ENCODE measurements around the gene GLRX. TPM values are rescaled to one million over a fixed set of nuclear protein-coding genes. Genes with fewer than 3 reads are reported as not detected.

The GLRX gene
- total RNA-seq, 4 donors from 2014 or later, result 1,042 to 2,721 (median 1,859) TPM

GRCh38 chr5:95848701-95849100 lies 26.2 kb upstream of the GLRX start:
- ATAC-seq (no peak), DNase-seq (no peak)
- H3K27me3 ChIP-seq, result no peaks in the 10 kb centered on the region
- peaks cover 3 to 10% of the 10 kb centered on the region in 2 donors for H3K4me1 ChIP-seq
- no peaks in the 10 kb centered on the region for H3K9me3 ChIP-seq
- peaks cover 0 to 4% of the 10 kb centered on the region in 2 donors for H3K36me3 ChIP-seq
- TF ChIP-seq CTCF (IDR thresholded peaks at IDR 0.05 in 4 of 5, conservative IDR thresholded peaks at IDR 0.05 in 1 of 5) (no peak), POLR2A (IDR thresholded peaks at IDR 0.05) (no peak)
- H3K27ac ChIP-seq, result no peak overlapping the region
- H3K4me3 ChIP-seq, result no peak overlapping the region
- in situ Hi-C loops (cut with MboI; ENCODE audit: low sequenced_read_pairs in 4 of 4), result loop anchor here (5.0 to 25.0 kb wide), 7 partner anchors 66 to 864 kb away; no protein-coding TSS in a partner anchor
- intact Hi-C loops (cut with DNase I; ENCODE audit: low total_unique reads), result loop anchor here (10.0 kb wide), 1 partner anchor 294 kb away; the partner anchor contains the start of genes ARSK and SKIC3

GRCh38 chr5:95847261-95847592 lies 24.7 kb upstream of the GLRX start:
- no peak overlapping the region for H3K27ac ChIP-seq
- H3K27me3 ChIP-seq, result no peaks in the 10 kb centered on the region
- H3K4me1 ChIP-seq, result peaks cover 17 to 25% of the 10 kb centered on the region in 2 donors
- no peak overlapping the region for H3K4me3 ChIP-seq
- no peaks in the 10 kb centered on the region for H3K36me3 ChIP-seq
- no peaks in the 10 kb centered on the region for H3K9me3 ChIP-seq
- ATAC-seq (no peak), DNase-seq (no peak)
- TF ChIP-seq CTCF (IDR thresholded peaks at IDR 0.05 in 4 of 5, conservative IDR thresholded peaks at IDR 0.05 in 1 of 5) (no peak), POLR2A (IDR thresholded peaks at IDR 0.05) (no peak)
- intact Hi-C loops (cut with DNase I; ENCODE audit: low total_unique reads), result loop anchor here (1.0 to 10.0 kb wide), 4 partner anchors 66 to 292 kb away; partner anchors contain the start of genes ARSK and SKIC3
- in situ Hi-C loops (cut with MboI; ENCODE audit: low sequenced_read_pairs in 4 of 4), result loop anchor here (5.0 to 25.0 kb wide), 7 partner anchors 65 to 865 kb away; no protein-coding TSS in a partner anchor

GRCh38 chr5:95846554-95847260 lies 24.2 kb upstream of the GLRX start:
- Histone ChIP-seq H3K4me3 (peak overlapping the region in 3 of 4 donors; percentile 8 to 59 (median 52)), H3K36me3 (no peaks in the 10 kb centered on the region), H3K4me1 (peaks cover 19 to 30% of the 10 kb centered on the region in 2 donors), H3K9me3 (no peaks in the 10 kb centered on the region), H3K27ac (peak overlapping the region; percentile 84 to 92 (median 88)), H3K27me3 (no peaks in the 10 kb centered on the region)
- TF ChIP-seq POLR2A (IDR thresholded peaks at IDR 0.05) (no peak), CTCF (IDR thresholded peaks at IDR 0.05 in 4 of 5, conservative IDR thresholded peaks at IDR 0.05 in 1 of 5) (peak; percentile 92 to 97 (median 94))
- DNase-seq, result peak in 1 of 2 donors; percentile 68
- intact Hi-C loops (cut with DNase I; ENCODE audit: low total_unique reads), result loop anchor here (1.0 to 10.0 kb wide), 4 partner anchors 65 to 292 kb away; partner anchors contain the start of genes ARSK and SKIC3
- in situ Hi-C loops (cut with MboI; ENCODE audit: low sequenced_read_pairs in 4 of 4), result loop anchor here (5.0 to 25.0 kb wide), 7 partner anchors 64 to 866 kb away; no protein-coding TSS in a partner anchor
- peak; percentile 43 to 56 for ATAC-seq

- peaks cover 28 to 39% of the 10 kb centered on the region in 2 donors for H3K4me1 ChIP-seq
- peak overlapping the region; percentile 84 to 92 (median 88) for H3K27ac ChIP-seq
- peak in 1 of 2 donors; percentile 10 for DNase-seq
- no peaks in the 10 kb centered on the region for H3K27me3 ChIP-seq
- ATAC-seq, result no peak
- in situ Hi-C loops (cut with MboI; ENCODE audit: low sequenced_read_pairs in 4 of 4) (loop anchor here (5.0 to 25.0 kb wide), 7 partner anchors 63 to 867 kb away; no protein-coding TSS in a partner anchor), intact Hi-C loops (cut with DNase I; ENCODE audit: low total_unique reads) (loop anchor here (2.0 to 10.0 kb wide), 2 partner anchors 115 to 291 kb away; partner anchors contain the start of genes ARSK, RHOBTB3 and SKIC3)
- H3K36me3 ChIP-seq, result no peaks in the 10 kb centered on the region
- TF ChIP-seq POLR2A (IDR thresholded peaks at IDR 0.05) (peak; percentile 27 to 33), CTCF (IDR thresholded peaks at IDR 0.05 in 4 of 5, conservative IDR thresholded peaks at IDR 0.05 in 1 of 5) (no peak)
- peak overlapping the region in 3 of 4 donors; percentile 43 to 59 (median 52) for H3K4me3 ChIP-seq
- no peaks in the 10 kb centered on the region for H3K9me3 ChIP-seq
Measured at GRCh38 chr5:95845391-95845790, 22.9 kb upstream of the GLRX start.
